HG02610 (cell line): ENCODE measurements around the gene C1orf21.

ENCODE experiments used
- ATAC-seq: cut with Tn5 transposase; IDR thresholded peaks from one replicate; pipeline ENCODE4 v1.9.1; 2021; ENCODE audit warnings: mild to moderate bottlenecking, moderate library complexity; ENCODE audit not compliant: unreplicated experiment

Gene C1orf21

GRCh38 chr1:184545601-184546000 lies 158.8 kb downstream of the C1orf21 start:
- ATAC-seq = no peak

- no peak for ATAC-seq
Measured at GRCh38 chr1:184552446-184552845, 165.6 kb downstream of the C1orf21 start.

GRCh38 chr1:184553845-184554244 lies 167.0 kb downstream of the C1orf21 start:
- no peak for ATAC-seq

GRCh38 chr1:184555665-184556641 lies 169.1 kb downstream of the C1orf21 start:
- no peak for ATAC-seq

GRCh38 chr1:184556665-184557064 lies 169.8 kb downstream of the C1orf21 start:
- no peak for ATAC-seq

GRCh38 chr1:184557423-184558347 lies 170.9 kb downstream of the C1orf21 start:
- no peak for ATAC-seq

GRCh38 chr1:184558691-184559090 lies 171.9 kb downstream of the C1orf21 start:
- ATAC-seq = no peak

- no peak for ATAC-seq
Measured at GRCh38 chr1:184559117-184559713, 172.4 kb downstream of the C1orf21 start.

GRCh38 chr1:184562806-184563205 lies 176.0 kb downstream of the C1orf21 start:
- no peak for ATAC-seq

- no peak for ATAC-seq
Measured at GRCh38 chr1:184563308-184563707, 176.5 kb downstream of the C1orf21 start.

- ATAC-seq = no peak
Measured at GRCh38 chr1:184567009-184567408, 180.2 kb downstream of the C1orf21 start.

GRCh38 chr1:184567637-184568036 lies 180.8 kb downstream of the C1orf21 start:
- no peak for ATAC-seq

GRCh38 chr1:184568148-184568547 lies 181.3 kb downstream of the C1orf21 start:
- ATAC-seq = no peak

GRCh38 chr1:184569106-184569505 lies 182.3 kb downstream of the C1orf21 start:
- no peak for ATAC-seq

- no peak for ATAC-seq
Measured at GRCh38 chr1:184574588-184574987, 187.8 kb downstream of the C1orf21 start.

- no peak for ATAC-seq
Measured at GRCh38 chr1:184576822-184577221, 190.0 kb downstream of the C1orf21 start.

GRCh38 chr1:184577319-184577718 lies 190.5 kb downstream of the C1orf21 start:
- ATAC-seq = no peak

GRCh38 chr1:184582411-184582810 lies 195.6 kb downstream of the C1orf21 start:
- ATAC-seq = no peak

GRCh38 chr1:184583849-184584248 lies 197.0 kb downstream of the C1orf21 start:
- ATAC-seq = no peak

GRCh38 chr1:184588701-184589100 lies 201.9 kb downstream of the C1orf21 start:
- ATAC-seq = no peak

- no peak for ATAC-seq
Measured at GRCh38 chr1:184590163-184590750, 203.4 kb downstream of the C1orf21 start.
